ENCODE data around the gene DNAJA1.

GRCh38 chr9:33032292-33032691 lies 7.2 kb downstream of the DNAJA1 start:
- no peak for TF ChIP-seq POLR2A (IDR thresholded peaks at IDR 0.05)
- no peak for TF ChIP-seq CTCF (IDR thresholded peaks at IDR 0.05)
- no peak for TF ChIP-seq POLR2AphosphoS5 (IDR thresholded peaks at IDR 0.05)

Measured in transverse colon (tissue), 4 donors.